ENCODE measurements around the gene NAAA.

Gene NAAA

GRCh38 chr4:75876218-75876617 lies 64.6 kb downstream of the NAAA start:
- in situ Hi-C loops (cut with MboI; ENCODE audit: low sequenced_read_pairs, unreplicated experiment), result no loop called here
- DNase-seq (ENCODE audit: low spot score), result no peak
- no peak for TF ChIP-seq CTCF (IDR thresholded peaks at IDR 0.05; ENCODE audit: borderline replicate concordance, control extremely low read depth, extremely low read depth, insufficient read depth, missing control alignments)

GRCh38 chr4:75869100-75869499 lies 71.7 kb downstream of the NAAA start:
- DNase-seq (ENCODE audit: low spot score), result no peak
- no peak for TF ChIP-seq CTCF (IDR thresholded peaks at IDR 0.05; ENCODE audit: borderline replicate concordance, control extremely low read depth, extremely low read depth, insufficient read depth, missing control alignments)
- in situ Hi-C loops (cut with MboI; ENCODE audit: low sequenced_read_pairs, unreplicated experiment), result no loop called here

GRCh38 chr4:75867130-75867529 lies 73.7 kb downstream of the NAAA start:
- in situ Hi-C loops (cut with MboI; ENCODE audit: low sequenced_read_pairs, unreplicated experiment), result no loop called here
- TF ChIP-seq CTCF (IDR thresholded peaks at IDR 0.05; ENCODE audit: borderline replicate concordance, control extremely low read depth, extremely low read depth, insufficient read depth, missing control alignments), result no peak
- DNase-seq (ENCODE audit: low spot score), result no peak
